DND-41 (cell line): ENCODE results near the gene ANKS1B.

Experiments
- EZH2 ChIP-seq: IDR thresholded peaks from 3 replicates; pipeline ENCODE4 v1.6.1; 2012; ENCODE audit warnings: borderline replicate concordance, low read depth, mild to moderate bottlenecking, moderate library complexity, low read length, inconsistent platforms; ENCODE audit not compliant: severe bottlenecking
- TF ChIP-seq, protein P1 (sequence below): IDR thresholded peaks from 2 replicates; pipeline ENCODE4 v1.5.1; 2012; ENCODE audit warnings: borderline replicate concordance, low read length, moderate library complexity, mild to moderate bottlenecking; ENCODE audit not compliant: poor library complexity, severe bottlenecking; ENCODE audit errors: extremely low read depth

DNA sequence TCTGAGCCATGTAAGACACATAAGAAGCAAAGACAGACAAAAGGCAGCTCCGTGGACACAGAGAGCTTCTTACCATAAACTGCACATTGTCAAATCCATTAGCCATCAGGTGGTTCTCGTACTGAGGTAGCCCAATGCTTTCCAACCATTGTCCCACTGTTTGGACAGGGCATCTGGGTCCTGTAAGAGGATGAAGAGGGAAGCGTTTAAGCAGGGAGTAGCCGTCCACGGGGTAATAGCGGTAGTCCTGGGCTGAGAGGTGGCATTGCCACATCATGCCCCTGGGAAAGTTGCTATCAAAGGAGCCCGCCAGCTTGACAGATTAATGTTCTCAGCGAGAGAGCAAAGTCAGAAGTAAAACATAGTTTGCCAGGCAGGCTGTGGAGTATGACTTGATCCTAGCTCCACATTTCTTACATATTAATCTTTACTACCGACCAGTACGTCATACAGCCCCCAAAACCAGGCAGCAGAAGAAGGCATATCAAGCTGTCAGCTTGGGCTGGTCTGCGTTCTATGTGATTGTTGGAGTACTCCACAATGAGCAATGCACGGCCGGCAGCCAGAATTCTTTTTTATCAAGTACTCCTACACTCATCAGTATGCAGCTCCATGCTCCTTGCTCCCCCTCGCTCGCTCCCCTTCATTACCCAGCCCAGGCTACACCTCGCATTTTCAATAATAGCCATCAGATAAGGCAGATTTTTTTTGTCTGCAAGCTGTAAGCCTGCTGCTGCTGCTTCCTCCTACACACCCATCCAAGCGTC, 830.3 kb downstream of the ANKS1B start:
- TF ChIP-seq, protein P1, sequence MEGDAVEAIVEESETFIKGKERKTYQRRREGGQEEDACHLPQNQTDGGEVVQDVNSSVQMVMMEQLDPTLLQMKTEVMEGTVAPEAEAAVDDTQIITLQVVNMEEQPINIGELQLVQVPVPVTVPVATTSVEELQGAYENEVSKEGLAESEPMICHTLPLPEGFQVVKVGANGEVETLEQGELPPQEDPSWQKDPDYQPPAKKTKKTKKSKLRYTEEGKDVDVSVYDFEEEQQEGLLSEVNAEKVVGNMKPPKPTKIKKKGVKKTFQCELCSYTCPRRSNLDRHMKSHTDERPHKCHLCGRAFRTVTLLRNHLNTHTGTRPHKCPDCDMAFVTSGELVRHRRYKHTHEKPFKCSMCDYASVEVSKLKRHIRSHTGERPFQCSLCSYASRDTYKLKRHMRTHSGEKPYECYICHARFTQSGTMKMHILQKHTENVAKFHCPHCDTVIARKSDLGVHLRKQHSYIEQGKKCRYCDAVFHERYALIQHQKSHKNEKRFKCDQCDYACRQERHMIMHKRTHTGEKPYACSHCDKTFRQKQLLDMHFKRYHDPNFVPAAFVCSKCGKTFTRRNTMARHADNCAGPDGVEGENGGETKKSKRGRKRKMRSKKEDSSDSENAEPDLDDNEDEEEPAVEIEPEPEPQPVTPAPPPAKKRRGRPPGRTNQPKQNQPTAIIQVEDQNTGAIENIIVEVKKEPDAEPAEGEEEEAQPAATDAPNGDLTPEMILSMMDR, result no peak
- no peak for TF ChIP-seq EZH2
